Osteoblast (primary cell): ENCODE results near the gene SMCR8. TPM values are rescaled to one million over a fixed set of nuclear protein-coding genes. Genes with fewer than 3 reads are reported as not detected.
A peak's percentile ranks its signal among the peaks of the same experiment; 100 is the strongest.

Experiments
- DNase-seq: peaks from one replicate; pipeline ENCODE4 v3.0.0; 2011; ENCODE audit warnings: low spot score, mixed read lengths; ENCODE audit not compliant: insufficient read length; ENCODE audit errors: missing footprints
- H2AFZ ChIP-seq: 2 replicates; pipeline ENCODE4 v1.6.0; 2011; ENCODE audit warnings: mild to moderate bottlenecking, low read length
- H3K27ac ChIP-seq: 2 replicates; pipeline ENCODE4 v1.5.1; 2011; ENCODE audit warnings: mild to moderate bottlenecking, low read depth, low read length, moderate library complexity
- H3K27me3 ChIP-seq: 2 replicates; pipeline ENCODE4 v1.6.0; 2012; ENCODE audit warnings: mild to moderate bottlenecking, control low read depth, inconsistent platforms, low read length, moderate library complexity; ENCODE audit not compliant: insufficient read depth
- H3K36me3 ChIP-seq: 2 replicates; pipeline ENCODE4 v1.5.1; 2011; ENCODE audit warnings: mild to moderate bottlenecking, low read length, control low read depth, moderate library complexity; ENCODE audit not compliant: insufficient read depth
- H3K4me1 ChIP-seq: 2 replicates; pipeline ENCODE4 v1.5.1; 2011; ENCODE audit warnings: mild to moderate bottlenecking, low read length, control low read depth, moderate library complexity; ENCODE audit not compliant: insufficient read depth
- H3K4me2 ChIP-seq: 2 replicates; pipeline ENCODE4 v1.6.0; 2011; ENCODE audit warnings: mild to moderate bottlenecking, low read length; ENCODE audit not compliant: insufficient read depth
- H3K4me3 ChIP-seq: fragments of 200-600 bp; sonication (generic); 3 replicates; pipeline ENCODE4 v1.5.1; 2012; ENCODE audit warnings: mild to moderate bottlenecking, low read length, inconsistent platforms; ENCODE audit not compliant: insufficient read depth
- H3K79me2 ChIP-seq: 2 replicates; pipeline ENCODE4 v1.6.0; 2012; ENCODE audit warnings: mild to moderate bottlenecking, low read length, control low read depth, inconsistent platforms; ENCODE audit not compliant: insufficient read depth
- H3K9me3 ChIP-seq: 2 replicates; pipeline ENCODE4 v1.5.1; 2011; ENCODE audit warnings: low read depth, low read length, control low read depth
- H4K20me1 ChIP-seq: 2 replicates; pipeline ENCODE4 v1.6.0; 2012; ENCODE audit warnings: mild to moderate bottlenecking, low read length, control low read depth; ENCODE audit not compliant: insufficient read depth
- total RNA-seq: library from RNA; depleted of rRNA; stranded (reverse); fragments of >200 nt; gene quantifications from 2 replicates; pipeline ENCODE4 v1.2.3, GENCODE V29; 2012
- TF ChIP-seq, protein P1 (sequence below): IDR thresholded peaks from 2 replicates; pipeline ENCODE4 v1.5.1; 2011; ENCODE audit warnings: mild to moderate bottlenecking, low read depth, low read length, moderate library complexity; ENCODE audit errors: extremely low read depth

Gene SMCR8
- total RNA-seq, 1 donor, result 22.1 TPM

DNA sequence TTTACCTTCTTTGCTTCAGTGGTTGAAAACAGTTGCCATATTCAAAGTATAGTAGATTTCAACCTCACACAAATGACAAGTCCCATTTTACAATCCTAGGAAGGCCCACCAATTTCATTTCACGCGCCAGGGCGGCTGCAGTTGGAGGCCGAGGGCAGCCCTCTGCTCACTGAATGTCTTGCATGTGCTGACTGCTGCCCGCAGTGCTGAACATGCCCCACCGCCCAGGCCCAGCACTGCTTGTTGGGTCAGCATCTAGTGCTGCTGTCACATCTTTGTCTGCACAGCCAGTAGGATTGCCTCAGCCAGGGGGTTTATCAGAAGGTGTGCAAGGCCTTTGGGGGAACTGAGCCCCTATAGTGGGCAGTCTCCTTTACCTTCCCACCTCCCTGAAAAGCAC lies 11.5 kb downstream of the SMCR8 start:
- TF ChIP-seq, protein P1, sequence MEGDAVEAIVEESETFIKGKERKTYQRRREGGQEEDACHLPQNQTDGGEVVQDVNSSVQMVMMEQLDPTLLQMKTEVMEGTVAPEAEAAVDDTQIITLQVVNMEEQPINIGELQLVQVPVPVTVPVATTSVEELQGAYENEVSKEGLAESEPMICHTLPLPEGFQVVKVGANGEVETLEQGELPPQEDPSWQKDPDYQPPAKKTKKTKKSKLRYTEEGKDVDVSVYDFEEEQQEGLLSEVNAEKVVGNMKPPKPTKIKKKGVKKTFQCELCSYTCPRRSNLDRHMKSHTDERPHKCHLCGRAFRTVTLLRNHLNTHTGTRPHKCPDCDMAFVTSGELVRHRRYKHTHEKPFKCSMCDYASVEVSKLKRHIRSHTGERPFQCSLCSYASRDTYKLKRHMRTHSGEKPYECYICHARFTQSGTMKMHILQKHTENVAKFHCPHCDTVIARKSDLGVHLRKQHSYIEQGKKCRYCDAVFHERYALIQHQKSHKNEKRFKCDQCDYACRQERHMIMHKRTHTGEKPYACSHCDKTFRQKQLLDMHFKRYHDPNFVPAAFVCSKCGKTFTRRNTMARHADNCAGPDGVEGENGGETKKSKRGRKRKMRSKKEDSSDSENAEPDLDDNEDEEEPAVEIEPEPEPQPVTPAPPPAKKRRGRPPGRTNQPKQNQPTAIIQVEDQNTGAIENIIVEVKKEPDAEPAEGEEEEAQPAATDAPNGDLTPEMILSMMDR, result no peak
- Histone ChIP-seq H2AFZ (no peak overlapping the region), H3K36me3 (peaks cover 35% of the 10 kb centered on the region)

DNA sequence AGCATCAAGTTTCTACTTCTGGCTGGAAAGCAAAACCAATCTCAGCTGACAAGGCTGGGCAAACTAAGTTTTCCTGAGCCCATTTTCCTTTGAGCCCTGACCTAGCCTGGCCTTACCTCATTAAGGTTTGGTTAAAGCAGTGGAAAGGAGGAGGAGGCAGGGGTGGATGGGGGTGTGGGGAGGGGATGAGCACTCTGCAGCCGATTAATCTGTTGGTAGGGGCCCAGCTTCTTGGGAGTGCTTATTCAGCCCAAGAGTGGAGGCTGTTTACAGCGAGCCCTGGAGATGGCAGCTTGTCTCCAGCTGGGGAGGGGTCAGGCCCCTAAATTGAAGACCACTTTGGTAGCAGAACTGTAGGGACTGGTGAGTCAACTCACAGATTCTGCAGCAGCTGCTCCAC lies 12.0 kb downstream of the SMCR8 start:
- no peak overlapping the region for H3K27ac ChIP-seq
- TF ChIP-seq, protein P1, result no peak
- H3K79me2 ChIP-seq, result peaks cover 41% of the 10 kb centered on the region
- H3K36me3 ChIP-seq, result peaks cover 35% of the 10 kb centered on the region
- H3K4me2 ChIP-seq, result no peak overlapping the region
- no peak overlapping the region for H3K4me3 ChIP-seq
- H3K9me3 ChIP-seq, result no peaks in the 10 kb centered on the region
- peaks cover 2% of the 10 kb centered on the region for H3K4me1 ChIP-seq
- peaks cover 19% of the 10 kb centered on the region for H4K20me1 ChIP-seq
- peak; percentile 65 for DNase-seq
- H2AFZ ChIP-seq, result no peak overlapping the region
- H3K27me3 ChIP-seq, result no peaks in the 10 kb centered on the region

More for the DNA sequence above, 11.5 kb downstream of the SMCR8 start:
- no peak overlapping the region for H3K4me2 ChIP-seq
- peaks cover 19% of the 10 kb centered on the region for H4K20me1 ChIP-seq
- no peak overlapping the region for H3K4me3 ChIP-seq
- no peaks in the 10 kb centered on the region for H3K27me3 ChIP-seq
- H3K27ac ChIP-seq, result no peak overlapping the region
- no peak for DNase-seq
- no peaks in the 10 kb centered on the region for H3K9me3 ChIP-seq
- peaks cover 44% of the 10 kb centered on the region for H3K79me2 ChIP-seq
- peaks cover 2% of the 10 kb centered on the region for H3K4me1 ChIP-seq

DNA sequence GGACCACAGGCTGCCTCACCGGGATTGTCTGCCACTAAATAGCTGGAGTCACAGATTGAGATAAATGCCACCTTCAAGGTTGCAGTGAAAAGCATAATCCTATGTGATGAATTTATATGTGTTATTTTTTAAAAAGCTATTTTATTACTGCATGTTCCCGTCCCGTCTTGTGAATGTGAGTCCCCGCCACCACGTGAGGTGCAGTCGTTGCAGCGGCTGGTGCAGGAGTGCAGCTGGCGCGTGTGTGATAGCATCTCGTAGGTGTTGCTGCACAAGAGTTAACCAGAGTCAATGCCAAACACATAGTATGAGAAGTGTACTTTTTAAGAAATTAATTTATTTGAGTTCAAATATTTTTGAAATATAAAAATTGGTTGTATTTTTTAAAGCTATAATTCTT lies 12.5 kb downstream of the SMCR8 start:
- H2AFZ ChIP-seq, result no peak overlapping the region
- H3K4me1 ChIP-seq, result peaks cover 2% of the 10 kb centered on the region
- no peak overlapping the region for H3K4me2 ChIP-seq
- H3K36me3 ChIP-seq, result peaks cover 34% of the 10 kb centered on the region
- H3K79me2 ChIP-seq, result peaks cover 37% of the 10 kb centered on the region
- DNase-seq, result peak; percentile 67
- H3K27me3 ChIP-seq, result no peaks in the 10 kb centered on the region
- no peak overlapping the region for H3K27ac ChIP-seq
- H3K4me3 ChIP-seq, result no peak overlapping the region
- TF ChIP-seq, protein P1, result no peak
- H3K9me3 ChIP-seq, result no peaks in the 10 kb centered on the region
- peaks cover 19% of the 10 kb centered on the region for H4K20me1 ChIP-seq

DNA sequence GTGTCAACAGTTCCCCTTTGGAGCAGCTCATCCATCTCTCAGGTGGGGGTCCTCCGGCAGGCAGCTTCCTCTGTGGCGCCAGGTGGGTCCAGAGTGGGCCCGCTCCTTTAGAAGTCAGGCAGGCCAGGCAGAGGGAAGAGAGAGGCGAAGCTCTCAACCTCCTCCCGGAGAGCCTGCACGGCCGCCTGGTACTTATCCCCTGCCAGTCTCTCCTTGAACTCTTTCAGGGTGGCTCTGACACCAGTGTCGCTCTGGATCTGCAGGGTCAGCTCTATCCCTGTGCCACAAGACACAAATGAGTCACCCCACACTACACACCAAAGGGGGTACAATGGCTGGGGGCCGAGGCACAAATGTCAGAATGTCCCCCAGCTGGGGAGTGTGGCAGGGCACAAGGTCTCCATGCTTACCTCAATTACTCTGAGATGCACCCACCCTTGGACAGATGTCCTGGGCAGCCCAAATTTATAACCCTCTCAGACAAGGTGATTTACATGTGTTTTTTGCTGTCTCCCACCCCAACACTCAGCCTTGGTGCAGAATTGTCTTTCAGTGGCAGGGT lies 13.6 kb downstream of the SMCR8 start:
- Histone ChIP-seq H3K4me1 (peaks cover 2% of the 10 kb centered on the region), H3K27ac (no peak overlapping the region), H4K20me1 (peaks cover 8% of the 10 kb centered on the region), H3K27me3 (no peaks in the 10 kb centered on the region), H3K4me3 (no peak overlapping the region), H3K9me3 (no peaks in the 10 kb centered on the region), H3K36me3 (peaks cover 23% of the 10 kb centered on the region), H3K4me2 (no peak overlapping the region), H3K79me2 (peaks cover 26% of the 10 kb centered on the region), H2AFZ (no peak overlapping the region)
- TF ChIP-seq, protein P1, result no peak
- DNase-seq, result peak; percentile 30
